SK-N-SH treated with all-trans-retinoic acid at 6 μM for 48 hours (cell line): ENCODE results near the gene PRM1.

Experiments
- ATAC-seq: fragments of 200-7000 bp; cut with Tn5 transposase; 3 replicates; pipeline ENCODE4 v1.9.1; 2020; ENCODE audit warnings: mild to moderate bottlenecking, moderate library complexity
- ARNTL ChIP-seq: fragments of 450-650 bp; formaldehyde crosslinking; IDR thresholded peaks from 2 replicates; pipeline ENCODE4 v1.5.0; 2020; ENCODE audit warnings: low read depth, mild to moderate bottlenecking, moderate library complexity, borderline replicate concordance
- BACH2 ChIP-seq: fragments of 250-450 bp; sonication (Bioruptor Pico); IDR thresholded peaks from 2 replicates; pipeline ENCODE4 v1.9.0; 2021; ENCODE audit warnings: mild to moderate bottlenecking, borderline replicate concordance
- CREB5 ChIP-seq: fragments of 250-450 bp; sonication (Bioruptor Pico); IDR thresholded peaks from 2 replicates; pipeline ENCODE4 v1.5.1; 2020; ENCODE audit warnings: low read depth, mild to moderate bottlenecking, moderate library complexity
- CSDC2 ChIP-seq: fragments of 250-450 bp; sonication (Bioruptor Pico); IDR thresholded peaks from 2 replicates; pipeline ENCODE4 v1.5.0; 2020; ENCODE audit warnings: mild to moderate bottlenecking, moderate library complexity
- ESRRG ChIP-seq: fragments of 250-450 bp; sonication (Bioruptor Pico); IDR thresholded peaks from 2 replicates; pipeline ENCODE4 v1.6.1; 2021; ENCODE audit warnings: mild to moderate bottlenecking
- GLIS3 ChIP-seq: fragments of 250-450 bp; sonication (Bioruptor Pico); IDR thresholded peaks from 2 replicates; pipeline ENCODE4 v1.5.0; 2020; ENCODE audit warnings: mild to moderate bottlenecking, moderate library complexity
- OSR1 ChIP-seq: fragments of 250-450 bp; sonication (Bioruptor Pico); IDR thresholded peaks from 2 replicates; pipeline ENCODE4 v1.8.0; 2022; ENCODE audit warnings: moderate library complexity, mild to moderate bottlenecking, inconsistent platforms
- PATZ1 ChIP-seq: fragments of 250-450 bp; sonication (Bioruptor Pico); IDR thresholded peaks from 2 replicates; pipeline ENCODE4 v1.8.0; 2020; ENCODE audit warnings: mild to moderate bottlenecking, moderate library complexity, borderline replicate concordance
- POU6F1 ChIP-seq: fragments of 250-450 bp; sonication (Bioruptor Pico); IDR thresholded peaks from 2 replicates; pipeline ENCODE4 v1.8.0; 2021; ENCODE audit warnings: low read depth, mild to moderate bottlenecking, moderate library complexity, borderline replicate concordance
- PPARA ChIP-seq: fragments of 250-450 bp; sonication (Bioruptor Pico); IDR thresholded peaks from 2 replicates; pipeline ENCODE4 v1.5.0; 2020; ENCODE audit warnings: mild to moderate bottlenecking, borderline replicate concordance
- RARB ChIP-seq: fragments of 250-450 bp; sonication (Bioruptor Pico); IDR thresholded peaks from 2 replicates; pipeline ENCODE4 v1.8.0; 2021; ENCODE audit warnings: mild to moderate bottlenecking, moderate library complexity
- TCF4 ChIP-seq: fragments of 250-450 bp; sonication (Bioruptor Pico); IDR thresholded peaks from 2 replicates; pipeline ENCODE4 v1.8.0; 2021; ENCODE audit warnings: mild to moderate bottlenecking, moderate library complexity, borderline replicate concordance
- TOX ChIP-seq: fragments of 250-450 bp; sonication (Bioruptor Pico); IDR thresholded peaks from 2 replicates; pipeline ENCODE4 v1.8.0; 2021; ENCODE audit warnings: mild to moderate bottlenecking, moderate library complexity, borderline replicate concordance
- ZC3H10 ChIP-seq: fragments of 250-450 bp; sonication (Bioruptor Pico); IDR thresholded peaks from 2 replicates; pipeline ENCODE4 v1.5.1; 2021; ENCODE audit warnings: mild to moderate bottlenecking, moderate library complexity
- ZFP3 ChIP-seq: fragments of 250-450 bp; sonication (Bioruptor Pico); IDR thresholded peaks from 2 replicates; pipeline ENCODE4 v1.5.0; 2020; ENCODE audit warnings: mild to moderate bottlenecking, moderate library complexity
- ZFP30 ChIP-seq: fragments of 450-650 bp; formaldehyde crosslinking; IDR thresholded peaks from 2 replicates; pipeline ENCODE4 v1.5.0; 2022; ENCODE audit warnings: mild to moderate bottlenecking, moderate library complexity
- ZNF70 ChIP-seq: fragments of 450-650 bp; formaldehyde crosslinking; IDR thresholded peaks from 2 replicates; pipeline ENCODE4 v1.5.0; 2020; ENCODE audit warnings: mild to moderate bottlenecking, moderate library complexity
- ZNF8 ChIP-seq: fragments of 450-650 bp; formaldehyde crosslinking; IDR thresholded peaks from 2 replicates; pipeline ENCODE4 v1.5.0; 2020; ENCODE audit warnings: mild to moderate bottlenecking, moderate library complexity
- TF ChIP-seq, protein P1 (sequence below): fragments of 250-450 bp; sonication (Bioruptor Pico); IDR thresholded peaks from 2 replicates; pipeline ENCODE4 v1.5.0; 2020; ENCODE audit warnings: mild to moderate bottlenecking, moderate library complexity
- TF ChIP-seq, protein P2 (sequence below): fragments of 250-450 bp; sonication (Bioruptor Pico); IDR thresholded peaks from 2 replicates; pipeline ENCODE4 v1.5.1; 2021; ENCODE audit warnings: mild to moderate bottlenecking, moderate library complexity

Gene PRM1

GRCh38 chr16:11233727-11234376 lies 47.3 kb downstream of the PRM1 start (continued):
- no peak for TF ChIP-seq POU6F1 (CRISPR knock-in tag)
- TF ChIP-seq BACH2: no peak
- no peak for TF ChIP-seq TOX (CRISPR knock-in tag)

DNA sequence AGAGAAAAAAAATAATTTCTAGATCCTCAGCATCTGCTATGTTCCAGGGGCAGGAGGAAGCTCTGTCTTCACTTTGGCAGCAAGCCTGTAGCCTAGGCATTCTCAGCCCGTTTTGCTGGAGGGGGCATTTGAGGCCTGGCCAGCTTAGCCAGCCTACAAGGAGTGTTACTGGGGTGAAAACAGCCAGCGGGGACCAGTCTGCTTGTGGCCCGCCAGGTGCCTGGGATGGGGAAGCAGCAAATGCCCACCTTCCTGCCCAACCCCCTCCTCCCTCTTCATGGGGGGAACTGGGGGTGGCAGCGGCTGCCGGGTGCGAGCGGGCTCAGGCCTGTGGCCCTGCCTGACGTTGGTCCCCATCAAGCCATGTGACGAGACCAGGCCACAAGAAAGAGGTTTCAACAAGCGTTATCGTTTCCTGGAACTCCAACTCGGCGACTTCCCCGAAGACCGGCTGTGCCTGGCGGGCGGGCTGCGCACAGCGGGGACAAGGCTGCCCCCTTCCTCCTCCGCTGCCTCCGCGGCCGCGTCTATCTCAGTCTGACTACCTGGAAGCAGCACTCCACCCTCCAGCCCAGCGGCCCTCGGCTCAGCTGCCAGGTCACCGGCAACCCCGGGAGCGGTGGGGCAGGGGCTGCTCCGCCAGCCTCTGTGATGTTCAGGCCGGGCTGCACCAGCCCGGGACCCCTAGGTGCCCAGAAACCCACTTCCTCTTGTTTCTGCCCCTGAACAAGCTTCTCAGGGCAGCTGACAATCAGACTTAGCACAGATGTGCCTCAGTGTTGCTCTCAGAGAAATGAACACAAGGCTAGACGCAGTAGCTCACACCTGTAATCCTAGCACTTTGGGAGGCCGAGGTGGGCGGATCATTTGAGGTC lies 48.0 kb downstream of the PRM1 start:
- TF ChIP-seq OSR1 (no peak), PPARA (CRISPR knock-in tag) (no peak), ZNF70 (CRISPR knock-in tag) (no peak), RARB (no peak), ARNTL (CRISPR knock-in tag) (no peak), GLIS3 (no peak), ZFP3 (CRISPR knock-in tag) (no peak), BACH2 (no peak), PATZ1 (CRISPR knock-in tag) (no peak), TCF4 (no peak), ZFP30 (CRISPR knock-in tag) (no peak), CREB5 (CRISPR knock-in tag) (no peak), ESRRG (CRISPR knock-in tag) (no peak), ZNF8 (CRISPR knock-in tag) (no peak), ZC3H10 (no peak), TOX (CRISPR knock-in tag) (no peak)
- TF ChIP-seq, protein P1, sequence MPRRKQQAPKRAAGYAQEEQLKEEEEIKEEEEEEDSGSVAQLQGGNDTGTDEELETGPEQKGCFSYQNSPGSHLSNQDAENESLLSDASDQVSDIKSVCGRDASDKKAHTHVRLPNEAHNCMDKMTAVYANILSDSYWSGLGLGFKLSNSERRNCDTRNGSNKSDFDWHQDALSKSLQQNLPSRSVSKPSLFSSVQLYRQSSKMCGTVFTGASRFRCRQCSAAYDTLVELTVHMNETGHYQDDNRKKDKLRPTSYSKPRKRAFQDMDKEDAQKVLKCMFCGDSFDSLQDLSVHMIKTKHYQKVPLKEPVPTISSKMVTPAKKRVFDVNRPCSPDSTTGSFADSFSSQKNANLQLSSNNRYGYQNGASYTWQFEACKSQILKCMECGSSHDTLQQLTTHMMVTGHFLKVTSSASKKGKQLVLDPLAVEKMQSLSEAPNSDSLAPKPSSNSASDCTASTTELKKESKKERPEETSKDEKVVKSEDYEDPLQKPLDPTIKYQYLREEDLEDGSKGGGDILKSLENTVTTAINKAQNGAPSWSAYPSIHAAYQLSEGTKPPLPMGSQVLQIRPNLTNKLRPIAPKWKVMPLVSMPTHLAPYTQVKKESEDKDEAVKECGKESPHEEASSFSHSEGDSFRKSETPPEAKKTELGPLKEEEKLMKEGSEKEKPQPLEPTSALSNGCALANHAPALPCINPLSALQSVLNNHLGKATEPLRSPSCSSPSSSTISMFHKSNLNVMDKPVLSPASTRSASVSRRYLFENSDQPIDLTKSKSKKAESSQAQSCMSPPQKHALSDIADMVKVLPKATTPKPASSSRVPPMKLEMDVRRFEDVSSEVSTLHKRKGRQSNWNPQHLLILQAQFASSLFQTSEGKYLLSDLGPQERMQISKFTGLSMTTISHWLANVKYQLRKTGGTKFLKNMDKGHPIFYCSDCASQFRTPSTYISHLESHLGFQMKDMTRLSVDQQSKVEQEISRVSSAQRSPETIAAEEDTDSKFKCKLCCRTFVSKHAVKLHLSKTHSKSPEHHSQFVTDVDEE (CRISPR knock-in tag): no peak
- TF ChIP-seq, protein P2, sequence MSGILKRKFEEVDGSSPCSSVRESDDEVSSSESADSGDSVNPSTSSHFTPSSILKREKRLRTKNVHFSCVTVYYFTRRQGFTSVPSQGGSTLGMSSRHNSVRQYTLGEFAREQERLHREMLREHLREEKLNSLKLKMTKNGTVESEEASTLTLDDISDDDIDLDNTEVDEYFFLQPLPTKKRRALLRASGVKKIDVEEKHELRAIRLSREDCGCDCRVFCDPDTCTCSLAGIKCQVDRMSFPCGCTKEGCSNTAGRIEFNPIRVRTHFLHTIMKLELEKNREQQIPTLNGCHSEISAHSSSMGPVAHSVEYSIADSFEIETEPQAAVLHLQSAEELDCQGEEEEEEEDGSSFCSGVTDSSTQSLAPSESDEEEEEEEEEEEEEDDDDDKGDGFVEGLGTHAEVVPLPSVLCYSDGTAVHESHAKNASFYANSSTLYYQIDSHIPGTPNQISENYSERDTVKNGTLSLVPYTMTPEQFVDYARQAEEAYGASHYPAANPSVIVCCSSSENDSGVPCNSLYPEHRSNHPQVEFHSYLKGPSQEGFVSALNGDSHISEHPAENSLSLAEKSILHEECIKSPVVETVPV: no peak
- peak; percentile 19; the same call in 1 of the 3 replicates for ATAC-seq

GRCh38 chr16:11232302-11232851 lies 48.8 kb downstream of the PRM1 start:
- no peak for ATAC-seq
- TF ChIP-seq, protein P2: no peak
- TF ChIP-seq GLIS3 (no peak), PATZ1 (CRISPR knock-in tag) (no peak), CSDC2 (no peak), ZNF70 (CRISPR knock-in tag) (no peak), BACH2 (no peak), POU6F1 (CRISPR knock-in tag) (no peak), OSR1 (no peak), PPARA (CRISPR knock-in tag) (no peak), TCF4 (no peak)
